IPS-NIHi7 (cell line): ENCODE data around the gene GRB10.
"Not testable (repeated sequence)": the region's sequence is repeated elsewhere in the genome, so short reads cannot be mapped to it uniquely, and the experiment has no call there.

Experiments used
- DNase-seq: peaks from one replicate; pipeline ENCODE4 v3.0.0; 2012; ENCODE audit warnings: mixed read lengths; ENCODE audit errors: extremely low spot score

The GRB10 gene

GRCh38 chr7:50743893-50744292 lies 38.8 kb downstream of the GRB10 start:
- no peak for DNase-seq

- no peak for DNase-seq
Observed at GRCh38 chr7:50743016-50743415, 39.7 kb downstream of the GRB10 start.

- no peak for DNase-seq
Observed at GRCh38 chr7:50742401-50742800, 40.3 kb downstream of the GRB10 start.

GRCh38 chr7:50739744-50740435 lies 42.8 kb downstream of the GRB10 start:
- no peak for DNase-seq

GRCh38 chr7:50738932-50739331 lies 43.8 kb downstream of the GRB10 start:
- no peak for DNase-seq

- DNase-seq = not testable (repeated sequence)
Observed at GRCh38 chr7:50735836-50736235, 46.9 kb downstream of the GRB10 start.

- no peak for DNase-seq
Observed at GRCh38 chr7:50735333-50735732, 47.4 kb downstream of the GRB10 start.

GRCh38 chr7:50734246-50734645 lies 48.5 kb downstream of the GRB10 start:
- no peak for DNase-seq

GRCh38 chr7:50733552-50733951 lies 49.1 kb downstream of the GRB10 start:
- no peak for DNase-seq

- no peak for DNase-seq
Observed at GRCh38 chr7:50731703-50732582, 50.8 kb downstream of the GRB10 start.

- no peak for DNase-seq
Observed at GRCh38 chr7:50730446-50731400, 52.0 kb downstream of the GRB10 start.

- no peak for DNase-seq
Observed at GRCh38 chr7:50729962-50730361, 52.7 kb downstream of the GRB10 start.

- no peak for DNase-seq
Observed at GRCh38 chr7:50728184-50728583, 54.5 kb downstream of the GRB10 start.

GRCh38 chr7:50727711-50728110 lies 55.0 kb downstream of the GRB10 start:
- DNase-seq = no peak

GRCh38 chr7:50727072-50727471 lies 55.6 kb downstream of the GRB10 start:
- peak; percentile 45 for DNase-seq

GRCh38 chr7:50725774-50726173 lies 56.9 kb downstream of the GRB10 start:
- DNase-seq = no peak

- DNase-seq = no peak
Observed at GRCh38 chr7:50724526-50725520, 57.9 kb downstream of the GRB10 start.

GRCh38 chr7:50723888-50724287 lies 58.8 kb downstream of the GRB10 start:
- DNase-seq = no peak

- no peak for DNase-seq
Observed at GRCh38 chr7:50723173-50723572, 59.5 kb downstream of the GRB10 start.

- no peak for DNase-seq
Observed at GRCh38 chr7:50721661-50722259, 60.9 kb downstream of the GRB10 start.
